Nucleus accumbens (tissue), 56 donors: ENCODE results near the gene PPARD.
A peak's percentile ranks its signal among the peaks of the same experiment; 100 is the strongest.
"Not testable (repeated sequence)": the region's sequence is repeated elsewhere in the genome, so short reads cannot be mapped to it uniquely, and the experiment has no call there.

ENCODE experiments used
- DNase-seq, 56 donors: peaks; one replicate each; lab custom pipeline; 2025; lab: John Stamatoyannopoulos, UW

The PPARD gene

DNA sequence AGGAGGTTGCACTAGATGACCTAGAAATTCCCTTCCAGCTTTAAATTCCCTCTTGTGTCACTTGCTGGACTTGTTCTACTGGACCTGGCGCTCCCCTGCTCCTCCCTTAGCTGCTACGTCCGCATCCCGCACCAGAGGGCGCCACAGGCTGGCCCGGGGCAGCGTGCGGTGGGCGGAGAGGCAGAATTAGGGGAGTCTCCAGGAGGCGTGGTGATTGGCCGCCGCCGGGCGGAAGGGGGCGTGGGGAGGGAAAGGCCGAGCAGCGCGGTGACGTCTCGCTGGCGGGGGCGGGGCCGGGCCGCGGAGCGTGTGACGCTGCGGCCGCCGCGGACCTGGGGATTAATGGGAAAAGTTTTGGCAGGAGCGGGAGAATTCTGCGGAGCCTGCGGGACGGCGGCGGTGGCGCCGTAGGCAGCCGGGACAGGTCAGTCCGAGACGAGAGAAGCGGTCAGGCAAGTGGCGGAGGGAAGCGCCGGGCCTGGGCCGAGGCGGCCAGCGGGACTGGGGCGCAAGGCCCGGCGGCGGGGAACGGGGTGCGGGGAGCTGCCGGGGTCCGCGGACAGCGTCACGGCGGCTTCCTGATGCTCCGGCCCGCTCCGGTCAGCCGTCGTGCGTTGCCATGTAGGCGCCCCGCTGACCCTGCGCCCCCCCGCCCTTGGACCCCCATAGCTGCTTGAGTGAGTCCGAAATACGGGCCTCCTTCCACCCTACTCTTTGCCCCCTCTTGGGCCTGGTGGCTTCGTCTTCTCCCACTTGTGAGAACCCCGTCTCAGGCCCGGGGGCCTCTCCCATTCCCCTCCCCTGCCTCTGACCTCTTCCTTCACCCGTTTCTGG is at the start of gene PPARD:
Gene PPARD (plus strand): TSS at position 301 of the 834 bp plus-strand sequence. CDS start 68,530 bp downstream, outside the sequence.
- DNase-seq, result peak; percentile 64 to 100 (median 96)

DNA sequence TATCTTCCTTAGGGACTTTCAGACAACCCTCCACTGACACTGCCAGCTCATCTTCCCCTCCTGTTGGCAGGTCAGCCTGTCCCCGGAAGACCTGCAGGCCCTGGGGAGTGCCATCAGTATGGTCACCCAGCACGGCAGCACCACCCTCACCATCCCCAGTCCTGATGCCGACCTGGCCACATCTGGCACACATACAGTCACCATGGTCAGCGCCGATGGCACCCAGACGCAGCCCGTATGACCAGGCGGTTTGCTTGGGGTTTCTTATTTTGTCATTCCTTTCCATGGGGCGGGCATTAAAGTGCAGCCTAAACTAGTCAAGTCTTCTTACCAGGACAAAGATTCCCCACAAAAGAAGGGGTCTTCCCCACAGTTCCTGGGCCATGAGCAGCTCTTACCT is 48.7 kb upstream of the PPARD start:
- no peak for DNase-seq

DNA sequence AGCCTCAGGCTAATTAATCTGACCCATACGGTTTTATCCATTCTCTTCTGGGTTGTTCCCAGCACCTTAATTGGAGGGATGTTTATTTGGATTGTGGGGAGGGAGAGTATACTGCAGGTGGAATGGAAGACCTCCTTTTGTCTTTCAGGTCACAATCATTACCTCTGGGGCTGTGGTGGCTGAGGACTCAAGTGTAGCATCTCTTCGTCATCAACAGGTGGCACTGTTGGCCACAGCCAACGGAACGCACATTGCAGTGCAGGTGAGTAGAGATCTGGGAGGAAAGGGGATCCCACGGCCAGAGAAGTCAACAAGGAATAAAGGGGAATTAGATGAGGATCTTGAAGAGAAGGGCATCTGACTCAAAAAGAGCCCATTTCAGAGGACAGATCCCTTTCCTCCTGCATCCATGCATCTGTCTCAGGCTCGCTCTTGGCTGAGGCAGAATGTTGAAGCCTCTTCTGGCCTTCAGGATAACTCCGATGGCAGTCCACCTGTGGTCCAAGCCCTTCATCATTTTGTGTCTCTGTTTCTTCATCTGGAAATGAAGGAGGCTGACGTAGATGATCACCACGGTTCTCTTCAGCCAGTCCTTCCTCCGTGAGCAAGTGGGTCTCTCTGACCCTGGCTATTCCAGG is 47.9 kb upstream of the PPARD start:
- DNase-seq, result peak in 16 of 56 donors; percentile 7 to 68 (median 20)

DNA sequence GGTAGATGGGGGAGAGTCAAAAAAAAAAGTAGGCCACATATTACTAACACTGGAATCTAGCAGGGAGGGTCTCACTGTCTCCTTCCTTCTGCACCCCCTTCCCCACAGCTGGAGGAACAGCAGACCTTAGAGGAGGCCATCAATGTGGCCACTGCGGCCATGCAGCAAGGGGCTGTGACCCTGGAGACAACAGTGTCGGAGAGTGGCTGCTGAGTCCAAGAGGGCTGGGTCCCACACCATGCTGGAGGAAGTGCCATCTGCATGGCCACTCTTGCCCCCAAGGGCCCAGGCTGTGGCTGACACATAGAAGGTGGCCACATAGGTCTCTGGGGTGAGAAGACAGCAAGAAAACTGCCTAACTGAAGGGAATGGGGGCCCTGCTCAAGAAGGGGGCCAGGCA is 47.3 kb upstream of the PPARD start:
- DNase-seq, result no peak

DNA sequence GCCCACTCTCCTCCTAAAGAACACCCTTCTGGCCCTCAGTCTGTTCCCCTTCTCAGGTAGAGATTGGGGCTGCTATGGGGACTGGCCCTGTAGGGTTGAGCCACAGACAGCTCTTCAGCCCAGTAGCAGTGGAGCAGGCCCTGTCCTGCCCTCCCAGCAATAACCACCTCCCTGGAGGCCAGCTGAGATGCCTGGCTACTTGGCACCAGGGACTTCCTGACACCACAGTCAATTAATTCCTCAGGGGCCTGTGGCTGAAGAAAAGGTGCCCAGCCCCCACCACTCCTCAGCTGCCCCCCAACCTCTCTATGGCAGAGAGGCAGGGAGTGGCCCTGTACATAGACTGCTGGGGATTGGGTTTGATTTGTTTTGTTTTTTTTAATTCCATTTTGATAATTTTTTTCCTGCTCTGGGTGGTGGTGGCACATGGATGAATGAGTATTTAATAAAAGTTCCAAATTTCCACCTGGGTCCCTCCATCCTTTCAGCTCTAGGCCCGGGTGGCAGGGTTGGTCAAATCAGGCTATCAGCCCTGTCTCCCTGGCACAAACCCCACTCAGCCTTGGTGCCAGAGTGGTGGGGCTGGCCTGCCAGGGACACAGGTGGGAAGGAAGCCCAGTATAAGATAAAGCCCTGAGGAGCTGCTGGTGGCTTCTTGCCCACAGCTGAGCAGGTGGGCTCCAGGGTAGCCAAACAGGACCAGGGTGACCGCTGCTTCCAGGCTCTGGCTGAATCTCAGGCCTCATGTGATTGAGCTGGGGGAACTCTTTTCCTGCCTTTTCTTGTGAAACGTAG is 46.6 kb upstream of the PPARD start:
- DNase-seq, result no peak

DNA sequence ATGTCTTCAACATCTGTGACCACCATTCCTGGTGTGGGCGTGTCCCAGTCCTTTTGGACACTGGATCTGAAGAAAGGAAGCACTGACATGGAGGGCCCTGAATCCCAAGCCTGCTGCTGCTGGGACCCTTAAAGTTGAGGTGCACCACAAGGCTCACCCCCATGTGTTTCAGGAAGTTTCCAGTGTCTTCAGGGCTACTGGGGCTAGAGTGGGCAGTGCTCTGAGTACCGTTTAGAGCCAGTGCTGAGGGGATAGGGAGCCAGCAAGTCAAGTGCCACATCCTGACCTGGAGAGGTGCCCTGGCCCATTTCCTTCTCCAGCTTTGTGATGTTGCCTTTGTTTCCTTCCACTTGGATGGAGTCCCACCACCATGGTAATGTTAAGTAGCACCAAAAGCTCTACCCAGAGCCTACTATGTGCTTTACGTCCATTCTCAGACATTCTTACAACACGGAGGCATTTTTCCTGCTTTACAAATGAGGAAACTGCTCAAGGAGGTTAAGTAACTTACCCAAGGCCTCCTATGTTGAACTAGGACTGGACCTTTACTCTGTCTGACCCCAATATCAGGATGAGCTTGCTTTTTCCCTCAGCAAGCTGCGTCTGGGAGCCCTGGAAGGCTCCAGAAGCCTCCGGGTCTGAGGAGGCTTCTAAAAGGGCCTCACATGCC is 45.3 kb upstream of the PPARD start:
- DNase-seq, result no peak

DNA sequence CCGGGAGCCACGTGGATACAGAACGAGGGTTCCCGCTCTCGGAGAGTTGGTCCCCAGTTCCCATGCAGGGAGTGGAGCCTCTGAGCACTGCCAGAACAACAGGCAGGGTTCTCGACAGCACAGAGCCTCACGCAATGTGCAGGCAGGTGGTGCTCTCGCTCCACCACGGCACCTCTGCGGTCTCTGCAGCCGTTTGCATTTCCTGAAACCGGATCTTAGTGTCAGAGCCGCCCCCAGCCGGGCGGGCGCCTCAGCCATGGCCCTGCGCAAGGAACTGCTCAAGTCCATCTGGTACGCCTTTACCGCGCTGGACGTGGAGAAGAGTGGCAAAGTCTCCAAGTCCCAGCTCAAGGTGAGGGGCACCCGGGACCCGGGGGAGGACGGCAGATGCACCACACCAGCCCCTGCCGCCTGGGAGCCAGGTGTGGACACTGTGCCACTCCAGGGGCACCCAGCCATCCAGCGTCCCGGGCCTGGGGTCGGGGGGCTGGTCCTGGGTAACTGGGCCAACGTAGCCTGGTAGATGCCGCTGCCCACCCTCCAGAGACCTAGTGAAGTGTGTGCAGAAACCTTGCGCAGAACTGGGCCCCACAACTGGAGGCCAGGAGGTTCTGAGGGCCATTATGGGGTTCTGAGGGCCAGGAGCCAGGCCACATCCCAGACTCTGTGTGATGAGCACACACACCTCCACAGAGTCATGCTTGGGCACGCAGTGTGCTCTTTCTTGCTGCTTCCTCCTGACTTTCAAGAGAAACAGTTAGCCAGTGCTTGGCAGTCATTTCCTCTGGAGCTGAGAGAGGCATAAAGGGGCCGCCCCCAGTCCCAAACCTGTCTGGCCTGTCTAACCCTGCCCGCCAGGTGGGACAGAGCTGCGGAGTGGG is 44.5 kb upstream of the PPARD start, which contains the start of gene DEF6:
Gene DEF6 (plus strand): TSS at position 218 of the 881 bp plus-strand sequence. CDS start 39 bp downstream, at position 257.
- DNase-seq, result peak in 19 of 56 donors; percentile 8 to 49 (median 20)

DNA sequence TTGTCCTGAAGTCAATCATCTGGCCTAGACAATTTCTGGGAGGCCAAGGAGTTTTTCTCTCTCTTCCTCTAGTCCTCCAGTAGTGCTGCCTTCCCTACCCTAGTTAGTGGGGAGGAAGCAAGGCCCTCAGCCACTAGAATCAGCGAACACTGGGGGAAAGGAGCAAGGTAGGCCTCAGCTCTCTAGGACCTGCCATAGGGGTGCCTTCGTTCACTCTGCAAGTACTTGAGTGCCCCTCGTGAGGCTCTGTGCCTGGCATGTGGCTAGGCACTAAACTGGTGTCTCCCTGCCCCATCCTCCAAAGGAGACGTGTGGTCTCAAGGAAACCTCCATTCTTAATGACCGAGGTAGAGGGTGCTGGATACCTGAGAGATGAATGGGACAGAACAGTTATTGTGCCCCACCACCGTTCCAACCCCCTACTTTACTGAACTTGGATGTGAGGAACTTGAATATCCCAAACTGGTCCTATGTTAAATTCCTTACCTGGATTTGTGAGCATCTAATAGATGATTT is 43.7 kb upstream of the PPARD start:
- DNase-seq, result no peak

DNA sequence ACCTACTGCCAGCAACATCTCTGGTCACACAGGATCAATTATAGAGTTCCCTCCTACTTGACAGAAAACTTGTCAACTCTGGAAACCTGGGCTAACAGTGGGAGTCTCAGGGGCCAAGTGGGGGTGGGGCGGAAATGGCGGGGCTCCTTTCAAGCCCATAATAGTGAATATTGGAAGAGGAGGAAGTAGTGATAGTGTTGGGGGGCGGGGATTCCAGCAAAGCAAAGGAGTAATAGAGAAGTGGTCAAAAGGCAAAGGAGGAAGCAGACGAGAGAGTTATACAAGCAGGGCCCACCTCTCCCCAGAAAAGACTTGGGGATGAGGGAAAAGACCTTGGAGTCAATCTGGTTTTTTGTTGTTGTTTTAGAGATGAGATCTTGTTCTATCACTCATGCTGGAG is 42.7 kb upstream of the PPARD start:
- DNase-seq, result peak in 7 of 56 donors; percentile 6 to 32 (median 16)

DNA sequence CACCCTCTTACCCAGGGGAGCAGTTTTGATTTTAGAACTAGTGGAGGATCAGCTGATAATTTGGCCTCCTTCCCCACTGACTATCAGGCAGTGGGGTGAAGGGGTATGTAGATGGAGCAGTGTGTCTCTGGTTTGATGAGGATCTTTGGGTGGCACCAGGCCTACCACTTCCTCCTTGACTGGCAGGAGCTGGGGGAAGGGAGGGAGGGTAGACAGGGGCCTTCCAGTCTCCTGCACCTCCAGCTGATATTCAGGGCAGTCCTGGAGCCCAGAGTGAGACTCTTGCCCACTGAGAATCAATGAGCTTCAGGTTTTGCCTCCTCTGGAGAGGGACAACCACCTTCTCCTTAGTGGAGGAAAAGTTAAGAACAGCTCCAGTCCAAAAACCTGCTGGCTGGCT is 41.5 kb upstream of the PPARD start:
- peak in 1 of 56 donors; percentile 25 for DNase-seq

DNA sequence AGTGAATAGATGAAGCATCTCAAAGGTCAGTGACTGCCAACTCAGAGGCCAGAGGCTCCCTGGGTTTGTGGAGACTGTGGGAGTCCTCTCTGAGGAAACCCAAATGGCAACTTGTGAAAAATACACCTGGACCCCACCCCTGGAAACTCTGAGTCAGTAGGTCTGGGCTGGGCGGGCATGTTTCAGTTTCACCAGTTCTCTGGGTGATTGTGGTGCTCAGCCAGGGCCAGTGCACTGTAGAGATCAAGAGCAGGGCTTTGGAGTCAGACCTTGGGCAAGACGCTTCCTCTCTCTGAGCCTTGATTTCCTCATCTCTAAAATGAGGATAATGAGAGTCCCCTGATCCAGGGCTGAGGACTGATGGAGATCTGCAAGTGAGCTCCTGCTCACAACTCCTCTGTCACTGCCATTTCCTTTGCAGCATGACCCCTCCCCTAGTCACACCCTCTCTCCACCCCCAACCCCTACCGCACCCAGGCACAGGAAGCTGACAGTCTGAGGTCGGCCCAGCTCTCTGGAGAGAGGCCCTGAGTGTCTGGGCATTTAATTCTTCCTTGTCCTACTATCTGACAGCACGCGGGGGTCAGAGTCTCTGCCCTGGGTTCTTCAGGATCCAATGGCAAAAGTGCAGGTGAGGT is 39.6 kb upstream of the PPARD start:
- peak in 7 of 56 donors; percentile 7 to 50 (median 17) for DNase-seq

DNA sequence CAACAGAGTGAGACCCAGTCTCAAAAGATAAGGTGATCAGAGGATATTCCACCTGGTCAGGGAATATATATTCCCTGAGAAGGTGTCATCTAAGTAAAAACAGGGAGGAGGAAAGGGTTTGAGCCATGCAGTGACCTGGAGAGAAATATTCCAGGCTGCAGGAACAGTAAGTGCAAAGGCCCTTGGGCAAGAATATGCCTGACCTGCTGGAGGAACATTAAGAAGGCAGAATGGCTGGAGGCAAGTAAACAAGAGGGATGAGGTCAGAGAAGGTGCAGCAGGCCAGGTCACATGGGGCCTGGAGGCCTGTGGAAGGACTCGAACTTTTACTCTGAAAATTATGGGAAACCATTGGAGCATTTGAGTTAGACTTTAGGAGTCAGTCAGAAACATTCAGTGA is 38.1 kb upstream of the PPARD start:
- no peak for DNase-seq

DNA sequence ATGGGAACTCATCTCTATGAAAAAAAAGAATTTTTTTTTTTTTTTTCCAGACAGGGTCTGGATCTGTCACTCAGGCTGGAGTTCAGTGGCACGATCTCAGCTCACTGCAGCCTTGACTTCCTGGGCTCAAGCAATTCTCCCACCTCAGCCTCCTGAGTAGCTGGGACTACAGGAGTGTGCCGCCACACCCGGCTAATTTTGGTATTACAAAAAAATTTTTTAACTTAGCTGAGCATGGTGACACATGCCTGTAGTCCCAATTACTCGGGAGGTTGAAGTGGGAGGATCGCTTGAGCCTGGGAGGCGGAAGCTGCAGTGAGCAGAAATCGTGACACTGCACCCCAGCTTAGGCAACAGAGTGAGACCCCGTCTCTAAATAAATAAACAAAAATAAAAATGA is 37.2 kb upstream of the PPARD start:
- no peak for DNase-seq

DNA sequence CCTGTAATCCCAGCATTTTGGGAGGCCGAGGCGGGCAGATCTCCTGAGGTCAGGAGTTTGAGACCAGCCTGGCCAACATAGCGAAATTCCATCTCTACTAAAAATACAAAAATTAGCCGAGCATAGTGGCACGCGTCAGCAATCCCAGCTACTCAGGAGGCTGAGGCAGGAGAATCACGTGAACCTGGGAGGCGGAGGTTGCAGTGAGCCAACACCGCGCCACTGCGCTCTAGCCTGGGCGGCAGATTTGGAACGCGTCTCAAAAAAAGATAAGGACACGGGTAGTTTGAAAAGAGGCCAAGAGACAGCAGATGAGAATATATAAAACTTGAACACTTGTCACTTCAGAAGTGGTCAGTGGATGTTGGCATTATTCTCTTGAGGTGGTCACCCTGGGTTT is 35.2 kb upstream of the PPARD start:
- not testable (repeated sequence) for DNase-seq

DNA sequence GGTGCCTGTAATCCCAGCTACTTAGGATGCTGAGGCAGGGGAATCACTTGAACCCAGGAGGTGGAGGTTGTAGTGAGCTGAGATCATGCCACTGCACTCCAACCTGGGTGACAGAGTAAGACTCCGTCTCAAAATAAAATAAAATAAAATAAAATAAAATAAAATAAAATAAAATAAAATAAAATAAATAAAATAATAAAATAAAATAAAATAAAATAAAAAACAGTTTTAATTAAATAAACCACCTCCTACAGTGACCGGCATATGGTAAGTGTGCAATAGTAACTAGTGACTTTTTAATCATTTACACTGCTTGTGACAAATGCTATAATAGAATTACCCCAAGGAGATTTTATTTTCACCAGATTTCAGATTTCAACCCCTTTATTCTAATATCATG is 33.8 kb upstream of the PPARD start:
- DNase-seq, result not testable (repeated sequence)

DNA sequence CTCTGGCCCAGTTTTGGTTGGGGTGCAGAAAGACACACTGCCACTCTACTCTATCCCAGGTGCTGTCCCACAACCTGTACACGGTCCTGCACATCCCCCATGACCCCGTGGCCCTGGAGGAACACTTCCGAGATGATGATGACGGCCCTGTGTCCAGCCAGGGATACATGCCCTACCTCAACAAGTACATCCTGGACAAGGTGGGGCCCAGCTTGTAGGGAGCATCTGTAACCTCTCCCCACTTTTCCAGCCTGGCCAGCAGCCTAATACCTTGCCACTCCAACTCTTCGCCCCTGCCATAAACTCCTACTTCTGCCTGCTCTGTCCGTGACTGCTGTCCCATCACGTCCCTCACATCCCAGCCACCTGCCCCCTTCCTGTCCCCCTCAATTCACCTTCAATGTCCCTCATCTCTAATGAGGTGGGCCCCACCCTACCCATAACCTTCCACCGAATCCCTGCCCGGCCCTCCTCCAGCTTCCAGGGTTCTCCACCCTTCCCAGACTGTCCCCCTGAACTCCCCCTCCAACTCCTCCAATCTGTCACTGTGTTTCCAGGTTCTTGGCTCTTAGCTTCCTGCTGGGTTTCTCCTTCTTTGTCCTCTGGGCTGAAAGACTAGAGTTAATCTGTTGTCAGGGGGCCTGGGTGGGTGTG is 32.6 kb upstream of the PPARD start:
- no peak for DNase-seq

DNA sequence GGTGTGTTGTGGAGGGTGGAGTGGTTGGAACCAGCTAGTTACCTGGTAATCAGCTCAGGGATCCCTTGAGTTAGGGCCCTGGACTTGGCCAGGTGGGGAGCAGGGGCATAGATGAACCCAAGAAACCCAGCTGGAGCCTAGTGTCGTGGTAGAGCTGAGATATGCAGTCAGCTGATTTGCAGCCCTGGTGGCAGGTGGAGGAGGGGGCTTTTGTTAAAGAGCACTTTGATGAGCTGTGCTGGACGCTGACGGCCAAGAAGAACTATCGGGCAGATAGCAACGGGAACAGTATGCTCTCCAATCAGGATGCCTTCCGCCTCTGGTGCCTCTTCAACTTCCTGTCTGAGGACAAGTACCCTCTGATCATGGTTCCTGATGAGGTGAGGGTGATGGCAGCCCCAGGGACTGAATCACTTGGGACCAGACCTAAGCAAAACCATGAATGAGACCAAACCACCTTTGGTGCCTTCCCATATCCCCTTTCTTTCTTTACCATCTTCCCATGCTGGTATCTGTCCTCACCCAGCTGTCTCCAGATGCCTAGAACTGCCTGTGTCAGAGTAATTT is 32.0 kb upstream of the PPARD start:
- no peak for DNase-seq
